Neural crest cell (in vitro differentiated cells): ENCODE data around the gene LRRIQ3. TPM values are rescaled to one million over a fixed set of nuclear protein-coding genes. Genes with fewer than 3 reads are reported as not detected.
A peak's percentile ranks its signal among the peaks of the same experiment; 100 is the strongest.
"Not testable (repeated sequence)": the region's sequence is repeated elsewhere in the genome, so short reads cannot be mapped to it uniquely, and the experiment has no call there.

Source experiments
- DNase-seq: peaks from one replicate; pipeline ENCODE4 v3.0.0; 2021; ENCODE audit warnings: low read depth, mixed read lengths, low spot score
- H3K27ac Mint-ChIP-seq: one replicate; pipeline ENCODE4 v1.8.0; 2021; ENCODE audit warnings: mild to moderate bottlenecking, mixed read lengths; ENCODE audit not compliant: unreplicated experiment
- H3K27me3 Mint-ChIP-seq: 2 replicates; pipeline ENCODE4 v1.8.0; 2021; ENCODE audit warnings: low read depth, mild to moderate bottlenecking, mixed read lengths
- H3K36me3 Mint-ChIP-seq: 2 replicates; pipeline ENCODE4 v1.8.0; 2021; ENCODE audit warnings: low read depth, mild to moderate bottlenecking, mixed read lengths
- H3K4me1 Mint-ChIP-seq: 2 replicates; pipeline ENCODE4 v1.8.0; 2021; ENCODE audit warnings: mixed read lengths
- H3K4me3 Mint-ChIP-seq: one replicate; pipeline ENCODE4 v1.8.0; 2021; ENCODE audit warnings: mild to moderate bottlenecking, mixed read lengths
- H3K9me3 Mint-ChIP-seq: 2 replicates; pipeline ENCODE4 v1.8.0; 2021; ENCODE audit warnings: mixed read lengths
- total RNA-seq: library from RNA; stranded (reverse); gene quantifications from 2 replicates; pipeline ENCODE4 v1.2.1, GENCODE V29; 2021
- TF ChIP-seq, protein P1 (sequence below): fragments of 200-600 bp; sonication (generic); conservative IDR thresholded peaks from 2 replicates; pipeline ENCODE4 v1.5.0; 2021; ENCODE audit warnings: antibody characterized with exemption, mild to moderate bottlenecking

The LRRIQ3 gene
- total RNA-seq, 1 donor from 2014 or later, result 0.35 TPM

DNA sequence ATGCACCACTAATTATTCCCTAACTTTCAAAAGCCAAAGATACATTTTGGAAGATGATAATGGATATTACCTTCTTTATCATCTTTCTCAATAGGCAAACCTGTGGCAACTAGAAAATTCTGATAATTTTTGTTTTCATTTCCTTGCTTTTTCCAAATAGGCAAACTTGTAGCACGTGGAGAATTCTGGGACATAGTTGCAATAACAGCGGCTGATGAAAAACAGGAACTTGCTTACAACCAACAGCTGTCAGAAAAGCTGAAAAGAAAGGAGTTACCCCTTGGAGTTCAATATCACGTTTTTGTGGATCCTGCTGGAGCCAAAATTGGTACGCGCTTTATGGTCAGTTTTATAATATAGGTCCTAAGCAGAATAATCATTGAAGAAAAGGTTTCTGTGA, 1.5 kb upstream of the LRRIQ3 start:
- Mint-ChIP-seq H3K4me3 (peak overlapping the region; percentile 94), H3K9me3 (no peaks in the 10 kb centered on the region), H3K36me3 (peaks cover 3% of the 10 kb centered on the region), H3K27me3 (no peaks in the 10 kb centered on the region), H3K4me1 (peaks cover 22% of the 10 kb centered on the region), H3K27ac (no peak overlapping the region)
- TF ChIP-seq, protein P1, sequence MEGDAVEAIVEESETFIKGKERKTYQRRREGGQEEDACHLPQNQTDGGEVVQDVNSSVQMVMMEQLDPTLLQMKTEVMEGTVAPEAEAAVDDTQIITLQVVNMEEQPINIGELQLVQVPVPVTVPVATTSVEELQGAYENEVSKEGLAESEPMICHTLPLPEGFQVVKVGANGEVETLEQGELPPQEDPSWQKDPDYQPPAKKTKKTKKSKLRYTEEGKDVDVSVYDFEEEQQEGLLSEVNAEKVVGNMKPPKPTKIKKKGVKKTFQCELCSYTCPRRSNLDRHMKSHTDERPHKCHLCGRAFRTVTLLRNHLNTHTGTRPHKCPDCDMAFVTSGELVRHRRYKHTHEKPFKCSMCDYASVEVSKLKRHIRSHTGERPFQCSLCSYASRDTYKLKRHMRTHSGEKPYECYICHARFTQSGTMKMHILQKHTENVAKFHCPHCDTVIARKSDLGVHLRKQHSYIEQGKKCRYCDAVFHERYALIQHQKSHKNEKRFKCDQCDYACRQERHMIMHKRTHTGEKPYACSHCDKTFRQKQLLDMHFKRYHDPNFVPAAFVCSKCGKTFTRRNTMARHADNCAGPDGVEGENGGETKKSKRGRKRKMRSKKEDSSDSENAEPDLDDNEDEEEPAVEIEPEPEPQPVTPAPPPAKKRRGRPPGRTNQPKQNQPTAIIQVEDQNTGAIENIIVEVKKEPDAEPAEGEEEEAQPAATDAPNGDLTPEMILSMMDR, result no peak
- no peak for DNase-seq

DNA sequence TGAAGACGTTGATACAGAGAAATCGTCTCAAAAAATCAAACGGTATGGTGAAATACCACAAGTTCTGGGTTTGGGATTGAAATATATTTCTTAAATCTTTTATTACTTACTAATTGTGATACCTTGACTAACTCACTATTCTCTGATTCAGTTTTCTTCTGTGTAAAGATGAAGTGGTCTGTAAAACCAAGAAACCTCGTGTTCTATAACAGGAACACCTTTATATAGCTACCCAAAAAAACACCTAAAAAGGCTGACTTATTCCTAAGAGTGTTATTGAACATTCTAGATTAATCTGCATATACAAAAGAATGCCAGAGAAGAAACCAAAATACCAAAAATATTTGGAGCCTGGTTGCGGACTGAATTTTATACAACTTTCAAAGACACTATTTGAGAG, 721 bp downstream of the LRRIQ3 start:
- DNase-seq, result no peak
- TF ChIP-seq, protein P1, result no peak
- Mint-ChIP-seq H3K27me3 (no peaks in the 10 kb centered on the region), H3K4me3 (peak overlapping the region; percentile 94), H3K9me3 (no peaks in the 10 kb centered on the region), H3K36me3 (no peaks in the 10 kb centered on the region), H3K4me1 (peaks cover 22% of the 10 kb centered on the region), H3K27ac (no peak overlapping the region)

DNA sequence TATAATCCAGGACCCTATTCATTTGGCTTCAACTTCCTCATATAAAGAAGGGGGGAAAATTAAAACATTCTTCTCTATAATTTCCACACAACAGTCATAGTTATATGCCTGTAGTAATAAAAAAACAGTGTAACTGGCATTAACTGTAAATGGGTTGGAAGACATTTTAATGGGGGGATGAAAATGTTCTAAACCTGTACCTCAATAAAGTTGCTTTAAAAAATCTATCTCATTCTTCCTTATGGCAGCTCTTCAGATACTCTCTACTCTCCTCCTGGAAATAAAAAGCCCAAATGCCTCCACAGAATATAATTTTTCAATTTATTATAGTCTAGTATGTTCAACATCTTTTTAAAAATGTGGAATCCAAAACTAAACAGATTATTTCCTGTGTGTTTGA, 2.6 kb downstream of the LRRIQ3 start:
- Mint-ChIP-seq H3K4me1 (peaks cover 22% of the 10 kb centered on the region), H3K4me3 (no peak overlapping the region), H3K27ac (no peak overlapping the region), H3K9me3 (no peaks in the 10 kb centered on the region), H3K36me3 (no peaks in the 10 kb centered on the region), H3K27me3 (no peaks in the 10 kb centered on the region)
- DNase-seq, result no peak
- TF ChIP-seq, protein P1, result no peak

DNA sequence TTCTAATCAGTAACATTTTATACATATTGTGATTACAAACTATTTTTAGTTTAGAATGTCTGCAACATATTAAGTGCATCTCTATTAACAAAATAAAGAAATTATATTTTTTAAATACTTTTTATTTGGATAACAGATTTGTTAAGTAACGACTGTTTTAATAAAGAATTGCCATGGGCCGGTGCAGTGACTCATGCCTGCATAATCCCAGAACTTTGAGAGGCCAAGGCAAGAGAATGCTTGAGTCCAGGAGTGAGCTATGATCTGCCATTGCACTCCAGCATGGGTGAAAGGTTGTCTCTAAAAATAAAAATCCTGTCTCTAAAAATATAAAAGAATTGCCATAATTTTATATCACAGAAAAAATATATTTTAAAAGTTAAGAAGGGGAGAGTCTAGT, 4.1 kb downstream of the LRRIQ3 start:
- no peaks in the 10 kb centered on the region for H3K9me3 Mint-ChIP-seq
- DNase-seq, result no peak
- TF ChIP-seq, protein P1, result no peak
- H3K4me1 Mint-ChIP-seq, result peaks cover 14% of the 10 kb centered on the region
- no peak overlapping the region for H3K4me3 Mint-ChIP-seq
- peaks cover 2% of the 10 kb centered on the region for H3K36me3 Mint-ChIP-seq
- H3K27me3 Mint-ChIP-seq, result no peaks in the 10 kb centered on the region
- no peak overlapping the region for H3K27ac Mint-ChIP-seq

DNA sequence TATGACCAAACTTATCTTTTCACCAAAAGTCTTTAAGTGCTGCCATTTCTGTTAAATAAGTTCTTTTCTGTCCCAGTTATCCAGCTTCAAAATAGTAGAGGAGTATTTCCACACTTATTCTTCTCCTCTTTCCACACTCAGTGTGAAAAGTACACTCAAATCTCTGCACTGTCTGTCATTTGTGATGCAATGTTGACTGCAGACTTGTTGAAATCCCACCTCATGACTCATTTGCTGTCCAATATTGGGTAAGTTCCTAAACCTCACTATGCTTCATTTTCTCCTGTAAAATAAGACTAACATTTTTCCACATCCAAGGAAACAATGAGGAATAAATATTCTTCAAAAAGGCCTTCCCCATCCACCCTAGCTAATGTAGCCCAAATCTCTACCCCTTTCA, 17.5 kb downstream of the LRRIQ3 start:
- no peak for DNase-seq
- Mint-ChIP-seq H3K4me3 (no peak overlapping the region), H3K36me3 (peaks cover 2% of the 10 kb centered on the region), H3K27ac (no peak overlapping the region), H3K27me3 (no peaks in the 10 kb centered on the region), H3K4me1 (peaks cover 2% of the 10 kb centered on the region), H3K9me3 (no peaks in the 10 kb centered on the region)
- TF ChIP-seq, protein P1, result no peak

DNA sequence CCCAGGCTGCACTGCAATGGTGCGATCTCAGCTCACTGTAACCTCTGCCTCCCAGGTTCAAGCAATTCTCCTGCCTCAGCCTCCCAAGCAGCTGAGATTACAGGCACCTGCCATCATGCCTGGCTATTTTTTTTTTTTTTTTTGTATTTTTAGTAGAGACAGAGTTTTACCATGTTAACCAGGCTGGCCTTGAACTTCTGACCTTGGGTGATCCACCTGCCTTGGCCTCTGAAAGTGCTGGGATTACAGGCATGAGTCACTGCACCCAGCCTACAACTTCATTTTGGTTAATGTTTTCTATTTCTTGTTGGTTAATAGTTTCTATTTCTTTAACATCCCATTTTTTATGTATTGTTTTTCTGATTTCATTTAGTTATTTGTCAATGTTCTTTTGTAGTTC, 23.6 kb downstream of the LRRIQ3 start:
- not testable (repeated sequence) for H3K4me1 Mint-ChIP-seq, H3K36me3 Mint-ChIP-seq, H3K27ac Mint-ChIP-seq, H3K27me3 Mint-ChIP-seq, DNase-seq, H3K4me3 Mint-ChIP-seq
- H3K9me3 Mint-ChIP-seq, result peaks cover 11% of the 10 kb centered on the region
